ENCODE data around the gene ZNF418. TPM values are rescaled to one million over a fixed set of nuclear protein-coding genes. Genes with fewer than 3 reads are reported as not detected.
"Not testable (repeated sequence)": the region's sequence is repeated elsewhere in the genome, so short reads cannot be mapped to it uniquely, and the experiment has no call there.

Gene ZNF418
- total RNA-seq, 4 donors from 2014 or later = 2.5 to 5.1 (median 4.3) TPM

- not testable (repeated sequence) for TF ChIP-seq CTCF (IDR thresholded peaks at IDR 0.05; ENCODE audit: low read depth)
Observed at GRCh38 chr19:57916168-57916995, 18.8 kb downstream of the ZNF418 start, which contains the start of gene ZNF417. TSS of gene ZNF417 (minus strand) at chr19:57916592. CDS start at chr19:57916411, 181 bp downstream.

- TF ChIP-seq CTCF (IDR thresholded peaks at IDR 0.05; ENCODE audit: low read depth) = no peak
Observed at GRCh38 chr19:57914531-57914930, 20.7 kb downstream of the ZNF418 start.

GRCh38 chr19:57907394-57907793, 27.8 kb downstream of the ZNF418 start:
- no peak for TF ChIP-seq CTCF (IDR thresholded peaks at IDR 0.05; ENCODE audit: low read depth)

- no peak for TF ChIP-seq CTCF (IDR thresholded peaks at IDR 0.05; ENCODE audit: low read depth)
Observed at GRCh38 chr19:57905258-57905657, 29.9 kb downstream of the ZNF418 start.

- no peak for TF ChIP-seq CTCF (IDR thresholded peaks at IDR 0.05; ENCODE audit: low read depth)
Observed at GRCh38 chr19:57903618-57904184, 31.5 kb downstream of the ZNF418 start.

GRCh38 chr19:57900311-57900710, 34.9 kb downstream of the ZNF418 start:
- TF ChIP-seq CTCF (IDR thresholded peaks at IDR 0.05; ENCODE audit: low read depth) = no peak

GRCh38 chr19:57888560-57889231, 46.5 kb downstream of the ZNF418 start, which contains the start of gene ZNF814:
TSS of gene ZNF814 (minus strand) at chr19:57889037. CDS start at chr19:57888802, 235 bp downstream.
- no peak for TF ChIP-seq CTCF (IDR thresholded peaks at IDR 0.05; ENCODE audit: low read depth)

All from subcutaneous adipose tissue (tissue), 4 donors.